ENCODE data around the gene CDKN1A.

DNA sequence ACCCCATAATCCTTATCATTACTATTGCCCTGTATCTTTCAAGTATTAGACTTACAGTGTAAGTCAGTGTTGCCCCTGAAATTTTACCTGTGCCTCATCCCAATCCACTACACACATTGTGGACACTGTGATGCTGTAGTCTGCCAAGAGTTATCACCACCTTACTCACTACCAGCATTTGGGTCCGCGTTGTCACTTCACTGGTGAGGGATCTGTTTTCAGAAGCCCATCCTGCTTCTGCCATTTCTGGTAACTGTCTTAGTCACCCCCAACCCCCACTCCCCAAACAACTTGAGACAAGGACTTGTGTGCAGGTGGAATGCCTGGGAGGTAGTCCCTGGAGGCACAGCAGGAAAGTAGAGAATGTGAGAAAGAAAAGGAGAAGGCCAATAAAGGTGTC lies 13.1 kb downstream of the CDKN1A start:
- TF ChIP-seq POLR2AphosphoS5 (IDR thresholded peaks at IDR 0.05; ENCODE audit: low read depth) (no peak), GABPA (IDR thresholded peaks at IDR 0.05; ENCODE audit: low read depth) (no peak), SPI1 (IDR thresholded peaks at IDR 0.05; ENCODE audit: borderline replicate concordance, low read depth) (no peak)
- TF ChIP-seq, protein P1, sequence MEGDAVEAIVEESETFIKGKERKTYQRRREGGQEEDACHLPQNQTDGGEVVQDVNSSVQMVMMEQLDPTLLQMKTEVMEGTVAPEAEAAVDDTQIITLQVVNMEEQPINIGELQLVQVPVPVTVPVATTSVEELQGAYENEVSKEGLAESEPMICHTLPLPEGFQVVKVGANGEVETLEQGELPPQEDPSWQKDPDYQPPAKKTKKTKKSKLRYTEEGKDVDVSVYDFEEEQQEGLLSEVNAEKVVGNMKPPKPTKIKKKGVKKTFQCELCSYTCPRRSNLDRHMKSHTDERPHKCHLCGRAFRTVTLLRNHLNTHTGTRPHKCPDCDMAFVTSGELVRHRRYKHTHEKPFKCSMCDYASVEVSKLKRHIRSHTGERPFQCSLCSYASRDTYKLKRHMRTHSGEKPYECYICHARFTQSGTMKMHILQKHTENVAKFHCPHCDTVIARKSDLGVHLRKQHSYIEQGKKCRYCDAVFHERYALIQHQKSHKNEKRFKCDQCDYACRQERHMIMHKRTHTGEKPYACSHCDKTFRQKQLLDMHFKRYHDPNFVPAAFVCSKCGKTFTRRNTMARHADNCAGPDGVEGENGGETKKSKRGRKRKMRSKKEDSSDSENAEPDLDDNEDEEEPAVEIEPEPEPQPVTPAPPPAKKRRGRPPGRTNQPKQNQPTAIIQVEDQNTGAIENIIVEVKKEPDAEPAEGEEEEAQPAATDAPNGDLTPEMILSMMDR (IDR thresholded peaks at IDR 0.05; ENCODE audit: insufficient read depth, low read length) = no peak
- TF ChIP-seq, protein P2, sequence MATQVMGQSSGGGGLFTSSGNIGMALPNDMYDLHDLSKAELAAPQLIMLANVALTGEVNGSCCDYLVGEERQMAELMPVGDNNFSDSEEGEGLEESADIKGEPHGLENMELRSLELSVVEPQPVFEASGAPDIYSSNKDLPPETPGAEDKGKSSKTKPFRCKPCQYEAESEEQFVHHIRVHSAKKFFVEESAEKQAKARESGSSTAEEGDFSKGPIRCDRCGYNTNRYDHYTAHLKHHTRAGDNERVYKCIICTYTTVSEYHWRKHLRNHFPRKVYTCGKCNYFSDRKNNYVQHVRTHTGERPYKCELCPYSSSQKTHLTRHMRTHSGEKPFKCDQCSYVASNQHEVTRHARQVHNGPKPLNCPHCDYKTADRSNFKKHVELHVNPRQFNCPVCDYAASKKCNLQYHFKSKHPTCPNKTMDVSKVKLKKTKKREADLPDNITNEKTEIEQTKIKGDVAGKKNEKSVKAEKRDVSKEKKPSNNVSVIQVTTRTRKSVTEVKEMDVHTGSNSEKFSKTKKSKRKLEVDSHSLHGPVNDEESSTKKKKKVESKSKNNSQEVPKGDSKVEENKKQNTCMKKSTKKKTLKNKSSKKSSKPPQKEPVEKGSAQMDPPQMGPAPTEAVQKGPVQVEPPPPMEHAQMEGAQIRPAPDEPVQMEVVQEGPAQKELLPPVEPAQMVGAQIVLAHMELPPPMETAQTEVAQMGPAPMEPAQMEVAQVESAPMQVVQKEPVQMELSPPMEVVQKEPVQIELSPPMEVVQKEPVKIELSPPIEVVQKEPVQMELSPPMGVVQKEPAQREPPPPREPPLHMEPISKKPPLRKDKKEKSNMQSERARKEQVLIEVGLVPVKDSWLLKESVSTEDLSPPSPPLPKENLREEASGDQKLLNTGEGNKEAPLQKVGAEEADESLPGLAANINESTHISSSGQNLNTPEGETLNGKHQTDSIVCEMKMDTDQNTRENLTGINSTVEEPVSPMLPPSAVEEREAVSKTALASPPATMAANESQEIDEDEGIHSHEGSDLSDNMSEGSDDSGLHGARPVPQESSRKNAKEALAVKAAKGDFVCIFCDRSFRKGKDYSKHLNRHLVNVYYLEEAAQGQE (IDR thresholded peaks at IDR 0.05; ENCODE audit: insufficient replicate concordance, low read depth) = no peak
